Measurements from ENCODE around the gene TCF4. TPM values are rescaled to one million over a fixed set of nuclear protein-coding genes. Genes with fewer than 3 reads are reported as not detected.

Gene TCF4
- total and polyA plus RNA-seq, 4 donors: 4.3 to 15.3 (median 11.5) TPM

- Histone ChIP-seq H3K4me1 (ENCODE audit: control insufficient read depth in 4 of 4, insufficient read depth in 4 of 4, low read length in 3 of 4) (no peaks in the 10 kb centered on the region), H3K4me3 (ENCODE audit: low read depth in 1 of 3, low read length in 3 of 3) (no peak overlapping the region), H3K9me3 (ENCODE audit: control insufficient read depth in 4 of 4, low read length in 3 of 4) (no peaks in the 10 kb centered on the region), H3K27ac (ENCODE audit: low read depth in 1 of 2, low read length in 2 of 2) (no peak overlapping the region), H3K27me3 (ENCODE audit: control insufficient read depth in 4 of 4, insufficient read depth in 4 of 4, low read length in 3 of 4) (no peaks in the 10 kb centered on the region), H3K36me3 (ENCODE audit: control insufficient read depth in 4 of 4, insufficient read depth in 3 of 4, low read depth in 1 of 4, low read length in 3 of 4) (no peaks in the 10 kb centered on the region), H3K9ac (ENCODE audit: low read depth in 1 of 2, low read length in 2 of 2) (no peak overlapping the region)
- 79% methylated on average over 3 of the region's 3 CpGs for WGBS
- DNase-seq (ENCODE audit: low spot score): no peak
- no peak for TF ChIP-seq REST (IDR thresholded peaks at IDR 0.05)
- TF ChIP-seq RAD21 (IDR thresholded peaks at IDR 0.05): no peak
- TF ChIP-seq EGR1 (IDR thresholded peaks at IDR 0.05; ENCODE audit: low read depth in 2 of 2): no peak
- no peak for TF ChIP-seq YY1 (IDR thresholded peaks at IDR 0.05)
- no peak for TF ChIP-seq MAX (IDR thresholded peaks at IDR 0.05)
- no peak for TF ChIP-seq FOXA2 (IDR thresholded peaks at IDR 0.05)
- no peak for TF ChIP-seq GABPA (IDR thresholded peaks at IDR 0.05 in 1 of 2, conservative IDR thresholded peaks at IDR 0.05 in 1 of 2)
- no peak for TF ChIP-seq TAF1 (conservative IDR thresholded peaks at IDR 0.05)
Observed at GRCh38 chr18:55353806-55354205, 234.2 kb downstream of the TCF4 start.

- Histone ChIP-seq H3K27ac (ENCODE audit: low read depth in 1 of 2, low read length in 2 of 2) (no peak overlapping the region), H3K36me3 (ENCODE audit: control insufficient read depth in 4 of 4, insufficient read depth in 3 of 4, low read depth in 1 of 4, low read length in 3 of 4) (no peaks in the 10 kb centered on the region), H3K9ac (ENCODE audit: low read depth in 1 of 2, low read length in 2 of 2) (no peak overlapping the region), H3K9me3 (ENCODE audit: control insufficient read depth in 4 of 4, low read length in 3 of 4) (no peaks in the 10 kb centered on the region), H3K27me3 (ENCODE audit: control insufficient read depth in 4 of 4, insufficient read depth in 4 of 4, low read length in 3 of 4) (no peaks in the 10 kb centered on the region), H3K4me3 (ENCODE audit: low read depth in 1 of 3, low read length in 3 of 3) (no peak overlapping the region), H3K4me1 (ENCODE audit: control insufficient read depth in 4 of 4, insufficient read depth in 4 of 4, low read length in 3 of 4) (no peaks in the 10 kb centered on the region)
- DNase-seq (ENCODE audit: low spot score): no peak
- TF ChIP-seq MAX (IDR thresholded peaks at IDR 0.05) (no peak), FOXA1 (IDR thresholded peaks at IDR 0.05) (no peak), HNF4A (conservative IDR thresholded peaks at IDR 0.05) (no peak), YY1 (IDR thresholded peaks at IDR 0.05) (no peak), REST (IDR thresholded peaks at IDR 0.05) (no peak)
- 86% methylated on average over 3 of the region's 3 CpGs for WGBS
Observed at GRCh38 chr18:55353391-55353790, 234.6 kb downstream of the TCF4 start.
